ENCODE measurements around the gene CNPPD1.

The CNPPD1 gene

DNA sequence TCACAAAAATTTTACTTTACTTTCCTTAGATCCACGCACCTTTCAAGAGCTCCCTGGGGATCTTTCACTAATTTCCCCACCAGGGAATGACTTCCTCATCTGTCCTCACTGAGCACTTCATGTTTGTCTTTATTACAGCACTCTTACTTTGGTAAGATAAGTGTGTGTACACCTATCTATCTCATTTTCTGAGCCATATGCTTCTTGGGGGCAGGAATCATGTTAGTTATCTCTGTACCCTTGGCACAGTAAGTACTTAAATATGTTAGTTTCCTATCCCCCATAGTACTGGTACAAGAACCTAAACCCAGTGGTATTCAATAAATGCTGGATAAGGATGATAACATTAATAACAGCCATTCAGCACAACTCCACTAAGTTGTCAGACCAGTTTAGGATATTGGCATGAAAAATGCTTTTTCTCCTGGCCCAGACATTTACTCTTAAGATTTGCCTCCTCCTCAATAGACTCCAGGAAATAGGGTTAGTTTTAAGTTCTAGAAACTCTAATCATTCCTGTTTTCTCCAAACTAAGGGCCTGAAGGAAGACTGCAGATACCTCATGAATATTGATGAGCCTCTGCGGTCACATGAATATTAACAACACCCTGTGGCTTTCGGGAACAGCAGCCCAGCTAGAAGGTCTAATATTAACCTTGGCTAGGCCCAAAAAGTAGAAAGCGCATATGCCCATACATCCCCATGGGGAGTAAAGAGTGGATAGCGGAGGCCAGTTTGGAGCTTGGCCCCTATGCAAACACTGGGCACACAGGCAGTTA is 54.3 kb downstream of the CNPPD1 start:
- no peak for DNase-seq (ENCODE audit: low read depth)

Measured in T follicular helper cell (primary cell).